Ovary (tissue), 3 donors: Measurements from ENCODE around the gene ARSA.
"Not testable (repeated sequence)": the region's sequence is repeated elsewhere in the genome, so short reads cannot be mapped to it uniquely, and the experiment has no call there.

Experiments
- EP300 ChIP-seq: sonication (generic); formaldehyde crosslinking; IDR thresholded peaks from one replicate; pipeline ENCODE4 v1.6.1; 2017; ENCODE audit warnings: antibody characterized with exemption
- POLR2A ChIP-seq: fragments of 450-650 bp; IDR thresholded peaks from one replicate; pipeline ENCODE4 v1.6.1; 2017; ENCODE audit warnings: antibody characterized with exemption, mild to moderate bottlenecking, moderate library complexity
- TF ChIP-seq, protein P1 (sequence below), 3 donors: fragments of 450-650 bp in 2 of 3; fragments of 200-600 bp in 1 of 3; IDR thresholded peaks; one replicate each; pipeline versions ENCODE4 v1.5.1 to v1.8.0; 2016 to 2022; ENCODE audit warnings: antibody characterized with exemption in 3 of 3, mild to moderate bottlenecking in 1 of 3
- donor health status: DM: no; HTN: no; CAD: no.

GRCh38 chr22:50608058-50608840 is 19.7 kb downstream of the ARSA start:
- TF ChIP-seq EP300, POLR2A: not testable (repeated sequence)
- TF ChIP-seq, protein P1, sequence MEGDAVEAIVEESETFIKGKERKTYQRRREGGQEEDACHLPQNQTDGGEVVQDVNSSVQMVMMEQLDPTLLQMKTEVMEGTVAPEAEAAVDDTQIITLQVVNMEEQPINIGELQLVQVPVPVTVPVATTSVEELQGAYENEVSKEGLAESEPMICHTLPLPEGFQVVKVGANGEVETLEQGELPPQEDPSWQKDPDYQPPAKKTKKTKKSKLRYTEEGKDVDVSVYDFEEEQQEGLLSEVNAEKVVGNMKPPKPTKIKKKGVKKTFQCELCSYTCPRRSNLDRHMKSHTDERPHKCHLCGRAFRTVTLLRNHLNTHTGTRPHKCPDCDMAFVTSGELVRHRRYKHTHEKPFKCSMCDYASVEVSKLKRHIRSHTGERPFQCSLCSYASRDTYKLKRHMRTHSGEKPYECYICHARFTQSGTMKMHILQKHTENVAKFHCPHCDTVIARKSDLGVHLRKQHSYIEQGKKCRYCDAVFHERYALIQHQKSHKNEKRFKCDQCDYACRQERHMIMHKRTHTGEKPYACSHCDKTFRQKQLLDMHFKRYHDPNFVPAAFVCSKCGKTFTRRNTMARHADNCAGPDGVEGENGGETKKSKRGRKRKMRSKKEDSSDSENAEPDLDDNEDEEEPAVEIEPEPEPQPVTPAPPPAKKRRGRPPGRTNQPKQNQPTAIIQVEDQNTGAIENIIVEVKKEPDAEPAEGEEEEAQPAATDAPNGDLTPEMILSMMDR (IDR thresholded peaks at IDR 0.05) = not testable (repeated sequence)
